Measurements from ENCODE around the gene GTF2H4. TPM values are rescaled to one million over a fixed set of nuclear protein-coding genes. Genes with fewer than 3 reads are reported as not detected.

The GTF2H4 gene
- total RNA-seq, 2 experiments from 2014 or later, result 30.5 to 48.7 TPM

GRCh38 chr6:30954631-30955366 lies 46.8 kb downstream of the GTF2H4 start:
- Histone ChIP-seq H3K4me1 (ENCODE audit: insufficient read depth, low read length, poor library complexity, severe bottlenecking) (no peaks in the 10 kb centered on the region), H3K9me2 (ENCODE audit: insufficient read depth, low read length) (no peaks in the 10 kb centered on the region), H2AFZ (ENCODE audit: low read length) (no peak overlapping the region), H3K4me3 (ENCODE audit: low read depth, low read length, poor library complexity, severe bottlenecking) (no peak overlapping the region), H3K79me2 (ENCODE audit: insufficient read depth, low read depth, low read length) (no peaks in the 10 kb centered on the region), H3K4me2 (ENCODE audit: low read length) (no peak overlapping the region), H3K36me3 (ENCODE audit: insufficient read depth, low read length) (no peaks in the 10 kb centered on the region), H3K27ac (ENCODE audit: low read depth, low read length, poor library complexity, severe bottlenecking) (no peak overlapping the region), H3K9me3 (ENCODE audit: low read length) (no peaks in the 10 kb centered on the region), H4K20me1 (ENCODE audit: insufficient read depth, low read length) (no peaks in the 10 kb centered on the region)
- DNase-seq (ENCODE audit: low spot score), result no peak
- no TSS peak for BruUV-seq (replicated peaks)
- no peak for TF ChIP-seq EZH2phosphoT487 (IDR thresholded peaks at IDR 0.05; ENCODE audit: borderline replicate concordance, low read depth, low read length)
- TF ChIP-seq CTCF (conservative IDR thresholded peaks at IDR 0.05; ENCODE audit: low read length), result no peak
- intact Hi-C loops (cut with micrococcal nuclease; ENCODE audit: unreplicated experiment), result no loop called here
- POLR2A ChIA-PET, result no interaction called here
- CTCF ChIA-PET (ENCODE audit: unreplicated experiment), result no interaction called here

GRCh38 chr6:30955367-30956042 lies 47.5 kb downstream of the GTF2H4 start:
- POLR2A ChIA-PET, result no interaction called here
- Histone ChIP-seq H3K9me3 (ENCODE audit: low read length) (no peaks in the 10 kb centered on the region), H3K4me3 (ENCODE audit: low read depth, low read length, poor library complexity, severe bottlenecking) (no peak overlapping the region), H4K20me1 (ENCODE audit: insufficient read depth, low read length) (no peaks in the 10 kb centered on the region), H3K4me1 (ENCODE audit: insufficient read depth, low read length, poor library complexity, severe bottlenecking) (no peaks in the 10 kb centered on the region), H3K4me2 (ENCODE audit: low read length) (no peak overlapping the region; the same call in 1 of the 2 replicates), H3K79me2 (ENCODE audit: insufficient read depth, low read depth, low read length) (no peaks in the 10 kb centered on the region), H3K36me3 (ENCODE audit: insufficient read depth, low read length) (no peaks in the 10 kb centered on the region), H3K9me2 (ENCODE audit: insufficient read depth, low read length) (no peaks in the 10 kb centered on the region), H2AFZ (ENCODE audit: low read length) (no peak overlapping the region), H3K27ac (ENCODE audit: low read depth, low read length, poor library complexity, severe bottlenecking) (no peak overlapping the region)
- DNase-seq (ENCODE audit: low spot score), result no peak
- no peak for TF ChIP-seq CTCF (conservative IDR thresholded peaks at IDR 0.05; ENCODE audit: low read length)
- no peak for TF ChIP-seq EZH2phosphoT487 (IDR thresholded peaks at IDR 0.05; ENCODE audit: borderline replicate concordance, low read depth, low read length)
- CTCF ChIA-PET (ENCODE audit: unreplicated experiment), result no interaction called here
- BruUV-seq (replicated peaks), result no TSS peak
- intact Hi-C loops (cut with micrococcal nuclease; ENCODE audit: unreplicated experiment), result no loop called here

GRCh38 chr6:30957716-30958115 lies 49.7 kb downstream of the GTF2H4 start:
- Histone ChIP-seq H3K9me2 (ENCODE audit: insufficient read depth, low read length) (no peaks in the 10 kb centered on the region), H3K9me3 (ENCODE audit: low read length) (no peaks in the 10 kb centered on the region), H4K20me1 (ENCODE audit: insufficient read depth, low read length) (no peaks in the 10 kb centered on the region), H3K79me2 (ENCODE audit: insufficient read depth, low read depth, low read length) (no peaks in the 10 kb centered on the region), H3K4me1 (ENCODE audit: insufficient read depth, low read length, poor library complexity, severe bottlenecking) (no peaks in the 10 kb centered on the region), H2AFZ (ENCODE audit: low read length) (no peak overlapping the region), H3K4me3 (ENCODE audit: low read depth, low read length, poor library complexity, severe bottlenecking) (no peak overlapping the region), H3K4me2 (ENCODE audit: low read length) (no peak overlapping the region), H3K27ac (ENCODE audit: low read depth, low read length, poor library complexity, severe bottlenecking) (no peak overlapping the region), H3K36me3 (ENCODE audit: insufficient read depth, low read length) (no peaks in the 10 kb centered on the region)
- DNase-seq (ENCODE audit: low spot score), result no peak
- TF ChIP-seq EZH2phosphoT487 (IDR thresholded peaks at IDR 0.05; ENCODE audit: borderline replicate concordance, low read depth, low read length) (no peak), CTCF (conservative IDR thresholded peaks at IDR 0.05; ENCODE audit: low read length) (no peak)
- ChIA-PET CTCF (ENCODE audit: unreplicated experiment) (no interaction called here), POLR2A (no interaction called here)
- BruUV-seq (replicated peaks), result no TSS peak
- intact Hi-C loops (cut with micrococcal nuclease; ENCODE audit: unreplicated experiment), result no loop called here
